HUES6 (cell line): ENCODE data around the gene PHYHD1.

Experiments
- H3K27ac ChIP-seq: 2 replicates; pipeline ENCODE4 v1.7.0; 2013; ENCODE audit warnings: low read depth, mild to moderate bottlenecking, low read length, inconsistent platforms
- H3K27me3 ChIP-seq: 2 replicates; pipeline ENCODE4 v1.6.1; 2013; ENCODE audit warnings: low read length; ENCODE audit not compliant: control insufficient read depth, insufficient read depth
- H3K36me3 ChIP-seq: 2 replicates; pipeline ENCODE4 v1.6.1; 2013; ENCODE audit warnings: low read length; ENCODE audit not compliant: control insufficient read depth, insufficient read depth
- H3K4me1 ChIP-seq: 2 replicates; pipeline ENCODE4 v1.6.1; 2013; ENCODE audit warnings: low read length; ENCODE audit not compliant: control insufficient read depth, insufficient read depth
- H3K4me3 ChIP-seq: 2 replicates; pipeline ENCODE4 v1.5.1; 2013; ENCODE audit warnings: low read depth, low read length
- H3K9ac ChIP-seq: one replicate; pipeline ENCODE4 v1.6.1; 2013; ENCODE audit warnings: mild to moderate bottlenecking, low read length
- H3K9me3 ChIP-seq: 2 replicates; pipeline ENCODE4 v1.6.1; 2013; ENCODE audit warnings: low read depth, low read length; ENCODE audit not compliant: control insufficient read depth, insufficient read depth

PHYHD1 gene

GRCh38 chr9:128902351-128903078 lies 18.3 kb upstream of the PHYHD1 start:
- H3K9ac ChIP-seq: no peak overlapping the region
- H3K27ac ChIP-seq: no peak overlapping the region
- peaks cover 15% of the 10 kb centered on the region; the same call in 1 of the 2 replicates for H3K4me1 ChIP-seq
- peaks cover 46% of the 10 kb centered on the region for H3K36me3 ChIP-seq
- H3K4me3 ChIP-seq: no peak overlapping the region
- no peaks in the 10 kb centered on the region for H3K27me3 ChIP-seq
- H3K9me3 ChIP-seq: no peaks in the 10 kb centered on the region

DNA sequence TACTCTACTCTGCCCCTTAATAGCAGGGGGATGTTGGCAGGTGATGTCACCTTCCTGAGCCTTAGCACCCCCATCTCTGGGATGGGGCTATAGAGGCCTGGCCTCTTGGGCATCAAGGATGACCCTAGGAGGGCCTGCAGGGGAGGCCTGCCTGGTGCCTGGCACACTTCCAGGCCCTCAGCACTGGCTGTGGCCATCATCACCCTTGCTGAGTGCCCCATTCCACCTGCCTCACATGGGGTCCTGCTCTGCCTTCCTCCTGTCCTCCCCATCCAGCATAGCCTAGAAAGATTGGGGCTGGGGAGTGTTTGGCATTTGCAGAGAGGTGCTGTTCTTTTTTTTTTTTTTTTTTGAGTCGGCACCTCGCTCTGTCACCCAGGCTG lies 17.7 kb upstream of the PHYHD1 start:
- Histone ChIP-seq H3K36me3 (peaks cover 49% of the 10 kb centered on the region), H3K9me3 (no peaks in the 10 kb centered on the region)

DNA sequence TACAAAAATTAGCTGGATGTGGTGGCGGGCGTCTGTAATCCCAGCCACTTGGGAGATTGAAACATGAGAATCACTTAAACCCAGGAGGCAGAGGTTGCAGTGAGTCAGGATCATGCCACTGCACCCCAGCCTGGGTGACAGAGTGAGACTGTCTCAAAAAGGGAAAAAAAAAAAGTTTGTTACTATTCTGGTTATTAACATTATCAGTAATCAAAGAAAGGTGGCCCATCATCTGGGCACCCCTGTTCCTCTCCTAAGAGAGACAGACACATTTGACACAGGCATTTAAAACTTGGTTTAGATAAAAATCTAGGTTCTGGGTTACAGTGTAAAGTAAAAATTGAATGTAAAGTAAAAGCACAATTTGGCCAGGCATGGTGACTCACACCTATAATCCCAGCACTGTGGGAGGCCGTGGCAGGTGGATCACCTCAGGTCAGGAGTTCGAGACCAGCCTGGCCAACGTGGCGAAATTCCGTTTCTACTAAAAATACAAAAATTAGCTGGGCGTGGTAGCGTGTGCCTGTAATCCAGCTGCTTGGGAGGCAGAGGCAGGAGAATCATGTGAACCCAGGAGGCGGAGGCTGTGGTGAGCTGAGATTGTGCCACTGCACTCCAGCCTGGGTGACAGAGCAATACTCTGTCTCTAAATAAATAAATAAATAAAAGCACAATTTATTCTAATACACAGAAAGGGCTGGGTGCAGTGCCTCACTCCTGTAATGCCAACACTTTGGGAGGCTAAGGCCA lies 16.7 kb upstream of the PHYHD1 start:
- Histone ChIP-seq H3K36me3 (peaks cover 49% of the 10 kb centered on the region), H3K4me3 (no peak overlapping the region), H3K9me3 (no peaks in the 10 kb centered on the region), H3K4me1 (peaks cover 6% of the 10 kb centered on the region; the same call in 1 of the 2 replicates), H3K9ac (no peak overlapping the region), H3K27ac (no peak overlapping the region), H3K27me3 (no peaks in the 10 kb centered on the region)

More for the DNA sequence above, 17.7 kb upstream of the PHYHD1 start:
- no peak overlapping the region for H3K27ac ChIP-seq
- H3K9ac ChIP-seq: no peak overlapping the region
- H3K27me3 ChIP-seq: no peaks in the 10 kb centered on the region
- H3K4me3 ChIP-seq: no peak overlapping the region
- peaks cover 15% of the 10 kb centered on the region; the same call in 1 of the 2 replicates for H3K4me1 ChIP-seq

DNA sequence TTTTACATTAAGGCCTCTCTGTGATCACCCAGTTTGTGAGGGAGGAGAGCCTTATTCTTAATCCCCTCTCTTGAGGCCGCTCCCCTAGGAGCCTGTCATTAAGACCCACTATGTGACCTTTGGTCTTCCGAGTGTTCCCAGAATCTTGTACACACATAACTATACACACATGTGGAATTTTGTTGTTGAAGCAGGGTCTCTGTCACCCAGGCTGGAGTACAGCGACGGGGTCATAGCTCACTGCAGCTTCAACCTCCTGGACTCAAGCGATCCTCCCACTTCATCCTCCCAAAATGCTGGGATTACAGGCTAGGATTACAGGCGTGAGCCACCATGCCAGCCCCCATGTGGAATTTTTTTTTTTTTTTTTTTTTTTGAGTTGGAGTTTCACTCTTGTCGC lies 14.8 kb upstream of the PHYHD1 start:
- Histone ChIP-seq H3K27me3 (no peaks in the 10 kb centered on the region), H3K9me3 (no peaks in the 10 kb centered on the region), H3K36me3 (peaks cover 57% of the 10 kb centered on the region)

DNA sequence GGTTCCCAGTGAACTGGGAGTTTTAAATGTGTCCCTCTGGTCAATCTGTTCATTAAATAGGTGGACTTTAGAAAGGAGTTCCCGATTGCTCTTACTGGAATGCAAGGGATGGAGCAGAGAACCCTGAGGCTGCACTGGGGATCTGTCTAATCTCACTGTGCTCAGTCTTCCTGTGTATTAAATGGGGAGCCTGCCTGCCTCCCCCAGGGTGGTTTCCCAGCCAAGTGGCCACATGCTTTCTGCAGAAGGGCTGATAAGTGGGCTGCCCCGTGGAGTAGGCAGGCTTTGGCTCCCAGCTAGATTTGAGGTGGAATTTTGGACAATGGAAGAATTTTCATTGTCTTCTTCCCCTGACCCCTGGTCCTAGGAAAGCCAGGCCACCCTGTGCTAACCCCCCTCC lies 14.0 kb upstream of the PHYHD1 start:
- Histone ChIP-seq H3K36me3 (peaks cover 59% of the 10 kb centered on the region), H3K4me3 (no peak overlapping the region), H3K27ac (no peak overlapping the region), H3K27me3 (no peaks in the 10 kb centered on the region), H3K9ac (no peak overlapping the region), H3K4me1 (peaks cover 14% of the 10 kb centered on the region), H3K9me3 (no peaks in the 10 kb centered on the region)

More for the DNA sequence above, 14.8 kb upstream of the PHYHD1 start:
- H3K4me1 ChIP-seq: peaks cover 6% of the 10 kb centered on the region
- no peak overlapping the region for H3K27ac ChIP-seq
- H3K9ac ChIP-seq: no peak overlapping the region
- no peak overlapping the region for H3K4me3 ChIP-seq

GRCh38 chr9:128908372-128908771 lies 12.4 kb upstream of the PHYHD1 start:
- Histone ChIP-seq H3K36me3 (peaks cover 55% of the 10 kb centered on the region), H3K9ac (no peak overlapping the region), H3K27ac (no peak overlapping the region), H3K9me3 (no peaks in the 10 kb centered on the region), H3K27me3 (no peaks in the 10 kb centered on the region), H3K4me1 (peaks cover 28% of the 10 kb centered on the region), H3K4me3 (no peak overlapping the region)

DNA sequence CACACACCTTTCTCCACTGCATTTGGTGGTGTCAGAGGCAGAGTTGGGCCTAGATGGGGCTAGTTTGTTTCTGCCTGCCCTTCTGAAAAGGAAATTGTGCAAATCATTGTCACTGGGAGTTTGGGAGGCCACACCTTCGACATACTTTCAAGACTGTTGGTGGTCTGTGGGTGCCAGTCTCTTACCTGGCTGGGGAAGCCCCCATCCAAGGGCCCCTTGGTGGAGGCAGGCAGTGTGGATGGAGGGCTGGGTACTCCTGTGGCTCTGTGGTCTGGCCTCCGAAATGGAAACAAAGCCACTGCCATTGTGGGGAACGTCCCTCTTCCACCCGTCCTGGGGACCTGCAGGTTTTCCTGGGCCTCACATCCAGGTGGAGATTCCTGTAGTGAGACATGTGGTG lies 10.9 kb upstream of the PHYHD1 start:
- peaks cover 65% of the 10 kb centered on the region for H3K36me3 ChIP-seq

DNA sequence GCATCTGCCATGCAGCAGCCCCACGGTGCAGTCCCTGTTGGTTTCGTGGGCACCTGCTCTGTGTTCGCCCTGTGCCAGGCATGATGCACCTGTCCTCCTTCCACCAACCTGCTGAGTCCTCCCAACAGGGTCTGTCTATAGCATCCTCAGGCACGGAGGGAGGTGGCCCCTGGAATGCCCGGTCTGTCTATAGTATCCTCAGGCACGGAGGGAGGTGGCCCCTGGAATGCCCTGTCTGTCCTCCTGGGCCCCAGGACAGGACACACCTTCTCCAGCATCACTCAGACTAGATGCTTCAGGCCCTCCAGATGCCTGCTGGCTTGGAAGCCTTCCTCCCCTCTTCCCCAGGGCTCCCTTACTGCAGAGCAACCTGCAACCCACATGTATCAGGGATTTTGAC lies 9.9 kb upstream of the PHYHD1 start:
- Histone ChIP-seq H3K4me1 (peaks cover 32% of the 10 kb centered on the region), H3K9ac (peak overlapping the region; percentile 83)

More for the DNA sequence above, 10.9 kb upstream of the PHYHD1 start:
- Histone ChIP-seq H3K27ac (no peak overlapping the region), H3K9me3 (no peaks in the 10 kb centered on the region), H3K4me3 (no peak overlapping the region), H3K9ac (no peak overlapping the region), H3K4me1 (peaks cover 32% of the 10 kb centered on the region), H3K27me3 (no peaks in the 10 kb centered on the region)

GRCh38 chr9:128911529-128912035 lies 9.2 kb upstream of the PHYHD1 start:
- H3K4me3 ChIP-seq: peak overlapping the region; percentile 19; the same call in 1 of the 2 replicates
- H3K9ac ChIP-seq: peak overlapping the region; percentile 83
- H3K27me3 ChIP-seq: no peaks in the 10 kb centered on the region
- H3K4me1 ChIP-seq: peaks cover 32% of the 10 kb centered on the region
- peaks cover 75% of the 10 kb centered on the region for H3K36me3 ChIP-seq
- H3K9me3 ChIP-seq: no peaks in the 10 kb centered on the region
- peak overlapping the region; percentile 92 for H3K27ac ChIP-seq

More for the DNA sequence above, 9.9 kb upstream of the PHYHD1 start:
- H3K4me3 ChIP-seq: no peak overlapping the region
- no peaks in the 10 kb centered on the region for H3K9me3 ChIP-seq
- peaks cover 70% of the 10 kb centered on the region for H3K36me3 ChIP-seq
- no peaks in the 10 kb centered on the region for H3K27me3 ChIP-seq
- peak overlapping the region; percentile 92; the same call in 1 of the 2 replicates for H3K27ac ChIP-seq

DNA sequence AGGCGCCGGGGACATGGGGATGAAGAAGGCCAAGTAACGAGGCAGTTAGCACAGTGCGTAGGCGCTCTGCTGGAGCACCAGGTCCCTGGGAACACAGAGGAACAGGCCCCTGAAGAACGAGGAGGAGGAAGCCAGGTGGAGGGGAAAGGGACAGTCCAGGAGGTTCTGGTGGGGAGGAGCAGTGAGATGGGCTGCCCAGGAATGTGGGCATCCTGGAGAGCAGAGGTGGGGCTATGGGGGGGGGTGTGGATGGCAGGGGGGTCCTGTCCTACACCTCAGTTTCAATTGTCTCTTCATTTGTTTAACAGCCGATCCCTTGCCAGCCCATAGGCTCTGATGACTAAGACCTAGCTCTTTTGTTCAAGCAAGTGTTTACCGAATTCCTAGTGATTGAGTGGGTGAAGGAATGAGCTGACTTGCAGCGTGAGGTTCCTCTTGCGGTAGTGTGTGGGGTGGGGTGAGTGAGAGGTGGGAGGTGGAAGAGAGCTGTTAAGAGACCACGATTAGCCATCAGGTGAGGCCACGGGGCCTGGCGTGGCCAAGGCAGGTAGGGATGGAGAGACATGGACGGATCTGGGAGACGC lies 8.4 kb upstream of the PHYHD1 start:
- peaks cover 32% of the 10 kb centered on the region for H3K4me1 ChIP-seq
- H3K9me3 ChIP-seq: no peaks in the 10 kb centered on the region
- peaks cover 74% of the 10 kb centered on the region for H3K36me3 ChIP-seq
- H3K27ac ChIP-seq: peak overlapping the region; percentile 92
- peak overlapping the region; percentile 22; the same call in 1 of the 2 replicates for H3K4me3 ChIP-seq
- peak overlapping the region; percentile 83 for H3K9ac ChIP-seq
- no peaks in the 10 kb centered on the region for H3K27me3 ChIP-seq
